GM19455 (cell line): ENCODE results near the gene RUNX2.
"Not testable (repeated sequence)": the region's sequence is repeated elsewhere in the genome, so short reads cannot be mapped to it uniquely, and the experiment has no call there.

Experiments
- ATAC-seq: cut with Tn5 transposase; IDR thresholded peaks from one replicate; pipeline ENCODE4 v1.9.1; 2021; ENCODE audit not compliant: unreplicated experiment

Gene RUNX2

DNA sequence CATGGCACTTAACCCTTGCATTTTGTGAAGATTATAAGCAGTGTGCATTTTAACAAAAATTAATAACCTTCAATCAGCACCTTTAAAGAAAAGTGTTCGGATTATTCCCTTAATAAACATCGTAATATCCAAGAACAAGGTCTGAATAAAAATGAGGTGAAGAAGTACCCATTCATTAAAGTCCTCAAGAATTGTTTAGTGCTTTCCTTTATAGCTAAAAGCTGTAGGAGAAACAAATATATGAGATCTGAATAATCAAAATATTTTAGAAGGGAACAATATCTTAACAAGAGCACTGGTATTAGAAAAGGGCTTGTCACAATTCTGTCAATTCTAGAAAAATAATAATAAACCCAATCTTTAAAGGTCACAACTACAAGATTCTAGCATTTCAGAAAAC lies 217.3 kb downstream of the RUNX2 start:
- ATAC-seq, result no peak

- ATAC-seq, result peak; percentile 93
Measured at GRCh38 chr6:45548657-45549515, 220.8 kb downstream of the RUNX2 start.

- no peak for ATAC-seq
Measured at GRCh38 chr6:45552536-45552935, 224.4 kb downstream of the RUNX2 start.

DNA sequence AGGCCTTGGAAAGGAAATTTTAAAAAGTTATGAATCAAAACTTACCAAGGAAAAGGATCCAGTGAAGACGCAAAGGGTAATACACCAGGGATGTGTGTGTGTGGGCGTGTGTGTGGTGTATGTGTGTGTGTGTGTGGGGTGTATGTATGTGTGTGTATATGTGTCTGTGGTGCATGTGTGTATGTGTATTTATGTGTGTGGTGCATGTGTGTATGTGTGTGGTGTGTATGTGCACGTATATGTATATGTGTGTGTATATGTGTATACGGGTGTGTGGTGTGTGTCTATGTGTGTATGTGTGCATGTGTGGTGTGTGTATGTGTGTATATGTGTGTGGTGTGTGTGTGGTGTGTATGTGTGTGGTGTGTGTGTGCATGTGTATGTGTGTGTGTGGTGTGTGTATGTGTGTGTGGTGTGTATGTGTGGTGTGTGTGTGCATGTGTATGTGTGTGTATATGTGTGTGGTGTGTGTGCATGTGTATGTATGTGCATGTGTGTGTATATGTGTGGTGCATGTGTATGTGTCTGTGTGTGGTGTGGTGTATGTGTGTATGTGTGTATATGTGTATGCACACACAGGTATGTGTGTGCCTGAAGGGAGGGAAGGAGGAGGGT lies 225.7 kb downstream of the RUNX2 start:
- no peak for ATAC-seq

GRCh38 chr6:45554591-45554990 lies 226.5 kb downstream of the RUNX2 start:
- ATAC-seq, result no peak

GRCh38 chr6:45555981-45556771 lies 228.0 kb downstream of the RUNX2 start:
- ATAC-seq, result no peak

DNA sequence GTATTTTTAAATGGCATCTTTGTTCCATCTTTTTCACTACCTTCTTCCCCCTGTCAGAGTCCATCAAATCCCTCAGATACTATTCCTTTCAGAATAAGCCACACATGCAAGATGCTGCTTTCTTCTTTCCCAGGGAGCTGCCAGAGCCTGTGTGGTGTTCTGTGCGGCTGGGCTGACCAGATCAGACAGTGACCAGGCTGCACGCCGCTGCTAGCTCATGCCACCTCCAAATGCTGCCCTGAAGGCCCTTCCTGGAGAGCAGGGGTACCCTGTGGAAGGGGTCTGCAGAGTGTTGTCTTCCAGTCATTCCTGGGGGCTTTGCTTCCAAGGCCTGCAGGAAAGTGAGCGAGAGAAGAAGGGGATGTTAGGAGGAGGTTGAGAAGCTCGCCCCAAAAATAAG lies 228.7 kb downstream of the RUNX2 start:
- no peak for ATAC-seq

DNA sequence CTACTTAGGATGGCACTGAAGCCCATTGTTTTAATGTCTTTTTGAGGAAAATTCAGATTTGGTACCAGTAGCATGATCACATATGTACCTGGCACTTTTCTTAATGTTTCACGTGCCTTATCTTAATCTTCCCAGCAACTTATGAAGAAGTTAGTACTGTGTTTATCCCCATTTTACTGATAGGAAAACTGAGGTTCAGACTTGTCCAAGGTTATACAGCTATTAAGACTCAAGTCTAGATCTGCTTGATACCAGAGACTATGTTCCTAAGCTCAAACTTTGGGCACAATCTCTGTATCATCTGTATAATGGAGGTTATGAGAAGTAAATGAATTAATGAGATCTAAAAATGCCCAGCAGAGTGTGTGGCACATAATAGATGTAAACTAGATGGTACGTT lies 229.3 kb downstream of the RUNX2 start:
- no peak for ATAC-seq

GRCh38 chr6:45558858-45559257 lies 230.7 kb downstream of the RUNX2 start:
- ATAC-seq, result no peak

DNA sequence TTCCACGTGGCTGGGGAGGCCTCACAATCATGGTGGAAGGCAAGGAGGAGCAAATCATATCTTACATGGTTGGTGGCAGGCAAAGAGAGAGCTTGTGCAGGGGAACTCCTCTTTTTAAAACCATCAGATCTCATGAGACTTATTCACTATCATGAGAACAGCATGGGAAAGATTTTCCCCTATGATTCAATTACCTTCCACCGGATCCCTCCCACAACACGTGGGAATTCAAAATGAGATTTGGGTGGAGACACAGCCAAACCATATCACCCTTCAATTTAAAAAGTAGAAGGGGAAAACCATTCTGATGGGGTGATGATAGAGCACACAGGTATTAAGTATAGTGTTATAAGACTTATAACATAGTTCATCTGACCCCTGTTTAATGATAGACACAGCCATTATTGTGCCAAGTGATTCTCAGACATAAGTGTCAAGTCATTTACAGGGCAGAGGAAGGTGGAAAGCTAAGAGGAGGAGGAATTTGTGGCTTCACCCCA lies 232.2 kb downstream of the RUNX2 start:
- ATAC-seq, result not testable (repeated sequence)

DNA sequence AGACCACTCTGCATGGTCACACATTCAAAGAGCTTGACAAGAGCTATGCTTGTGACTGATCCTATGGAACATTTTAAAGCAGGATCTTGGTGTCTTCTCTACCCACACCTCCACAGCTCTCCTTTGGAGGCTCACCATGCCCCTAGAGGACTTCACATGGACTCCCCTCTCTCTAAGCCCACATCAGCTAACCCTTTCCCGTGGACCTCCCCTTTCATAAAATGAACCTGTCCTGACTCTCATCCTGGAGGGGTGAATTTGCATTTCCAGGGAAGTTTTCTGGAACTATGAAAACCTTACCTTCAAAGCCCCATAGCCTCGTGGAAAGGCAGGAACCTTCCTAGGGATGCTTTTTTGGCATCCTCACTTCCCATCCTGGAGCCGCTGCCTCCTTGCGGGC lies 234.0 kb downstream of the RUNX2 start:
- no peak for ATAC-seq

GRCh38 chr6:45563041-45563440 lies 234.9 kb downstream of the RUNX2 start:
- no peak for ATAC-seq

- no peak for ATAC-seq
Measured at GRCh38 chr6:45563844-45564243, 235.7 kb downstream of the RUNX2 start.

DNA sequence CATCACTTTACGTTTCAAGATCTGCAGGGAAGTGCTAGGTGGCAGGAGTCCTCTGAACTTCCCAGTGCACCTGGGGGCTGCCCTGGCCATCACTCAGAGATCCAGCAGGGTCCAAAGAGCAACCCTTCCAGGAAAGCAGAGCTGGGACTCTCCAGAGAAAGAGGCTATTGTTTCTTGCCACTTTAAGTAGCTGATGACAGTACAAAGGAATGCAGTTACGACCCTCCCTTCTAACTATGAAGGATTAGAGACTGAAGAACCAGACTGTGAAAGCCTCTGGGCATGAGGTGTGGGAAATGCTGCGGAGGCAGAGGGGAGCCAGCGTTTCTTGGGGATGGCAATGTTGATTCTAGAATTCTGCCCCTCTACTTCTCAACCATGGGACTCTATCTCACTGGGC lies 238.8 kb downstream of the RUNX2 start:
- no peak for ATAC-seq

GRCh38 chr6:45567879-45568278 lies 239.7 kb downstream of the RUNX2 start:
- ATAC-seq, result no peak

GRCh38 chr6:45568626-45569025 lies 240.5 kb downstream of the RUNX2 start:
- no peak for ATAC-seq

DNA sequence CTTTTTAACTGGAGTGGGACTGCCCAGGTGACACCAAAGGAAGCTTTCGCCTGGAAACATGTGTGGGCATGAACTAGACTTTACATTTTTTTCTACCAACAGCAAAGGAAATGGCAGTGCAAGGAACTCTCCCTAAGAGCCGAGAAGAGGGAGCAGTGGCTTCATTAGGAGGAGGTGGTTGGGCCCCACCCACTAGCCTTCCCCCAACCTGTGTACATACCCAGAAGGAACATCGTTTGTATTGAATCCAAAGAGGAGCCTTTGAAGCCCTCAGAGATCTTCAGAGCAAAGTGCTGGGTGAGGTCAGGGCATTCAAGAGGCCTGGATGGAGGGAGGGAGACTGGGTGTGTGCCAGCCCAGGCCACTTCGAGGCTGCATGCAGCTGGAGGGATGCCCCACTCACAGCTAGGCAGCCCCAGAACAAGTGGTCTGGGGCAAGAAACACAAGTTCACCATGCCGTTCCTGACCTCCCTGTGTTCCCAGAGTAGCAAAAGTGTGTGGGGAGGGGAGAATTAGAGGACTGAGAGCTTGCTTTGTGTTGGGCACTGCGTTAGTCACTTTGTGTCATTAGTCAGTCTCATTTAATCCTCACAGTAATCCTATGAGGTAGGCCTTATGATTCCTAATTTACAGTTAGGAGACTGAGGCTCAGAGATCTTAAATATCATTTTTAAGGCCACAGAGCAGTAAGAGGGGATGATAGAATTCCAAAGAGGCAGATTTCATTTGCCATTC lies 241.2 kb downstream of the RUNX2 start:
- ATAC-seq, result no peak

DNA sequence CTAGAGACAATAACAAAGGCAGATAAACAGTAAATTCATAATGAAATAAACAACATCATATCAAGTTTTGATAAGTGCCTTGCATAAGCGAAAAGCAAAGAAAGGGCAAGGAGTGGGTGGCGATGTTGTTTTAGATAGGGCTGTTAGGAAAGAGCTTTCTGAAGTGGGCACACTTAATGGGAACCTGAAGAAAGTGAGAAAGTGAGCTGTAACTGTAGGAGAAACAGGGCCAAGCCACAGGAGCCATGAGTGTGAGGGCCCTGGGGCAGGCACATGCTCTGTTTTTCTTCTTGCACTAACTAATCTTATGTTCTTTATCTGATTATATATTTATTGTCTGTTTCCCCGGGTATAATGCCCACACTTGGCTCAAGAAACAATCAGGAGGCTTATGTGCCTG lies 243.0 kb downstream of the RUNX2 start:
- no peak for ATAC-seq

DNA sequence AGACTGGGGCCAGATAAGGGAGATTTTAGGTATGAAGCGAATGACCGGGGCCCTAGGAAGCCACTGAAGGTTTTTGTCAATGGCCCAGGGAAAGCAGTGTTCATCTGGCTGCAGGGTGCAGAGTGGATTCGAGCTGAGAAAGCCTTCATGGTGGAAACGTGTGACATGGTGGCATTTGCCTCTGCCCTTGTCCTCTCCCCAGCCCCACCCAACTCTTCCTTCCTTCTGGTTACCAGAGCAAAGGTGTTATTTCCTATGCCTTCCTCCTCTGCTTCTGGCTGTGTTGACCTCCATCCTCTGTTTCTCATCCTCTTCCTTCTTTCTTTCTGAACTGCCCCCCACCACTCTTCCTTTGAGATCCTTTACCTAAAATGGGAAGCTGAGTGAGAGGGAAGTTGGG lies 244.7 kb downstream of the RUNX2 start:
- no peak for ATAC-seq

DNA sequence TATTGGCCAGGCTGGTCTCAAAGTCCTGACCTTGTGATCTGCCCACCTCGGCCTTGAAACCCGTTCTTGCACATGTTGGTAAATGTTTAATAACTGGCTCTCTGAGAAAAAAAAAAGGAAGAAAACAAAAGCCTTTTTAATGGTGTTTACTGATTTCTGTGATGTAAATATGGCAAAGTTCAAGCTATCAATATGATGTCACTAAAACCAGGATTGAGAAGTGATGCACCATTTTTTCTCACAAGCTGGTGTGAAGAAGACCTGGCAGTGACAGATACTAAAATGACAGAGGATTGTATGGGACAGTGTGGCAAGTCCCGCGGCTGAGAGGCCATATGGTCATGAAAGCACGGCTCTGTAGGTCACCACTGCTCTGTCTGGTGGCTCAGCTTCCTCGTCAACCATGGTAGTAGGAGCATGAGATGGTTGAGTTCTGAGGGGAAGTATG lies 245.9 kb downstream of the RUNX2 start:
- no peak for ATAC-seq

DNA sequence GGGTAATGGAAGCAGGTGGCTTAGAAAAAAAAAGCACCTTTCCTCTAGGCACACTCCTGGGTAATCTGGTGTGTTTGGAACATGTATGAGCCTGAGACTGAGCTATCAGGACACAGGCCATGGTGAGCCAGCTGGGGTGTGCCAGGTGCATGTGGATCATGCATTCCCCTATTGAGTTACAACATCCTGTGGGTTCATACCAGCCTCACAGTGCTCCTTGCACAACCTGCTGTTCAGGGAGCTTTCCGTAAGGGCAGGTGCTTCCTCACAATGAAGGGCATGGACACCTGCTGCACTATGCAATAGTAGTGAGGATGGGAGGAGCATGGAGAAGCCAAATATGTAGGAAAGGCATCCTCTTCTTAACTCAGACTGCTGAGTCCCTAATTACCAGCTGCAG lies 246.8 kb downstream of the RUNX2 start:
- ATAC-seq, result no peak
